GM11168 (cell line): ENCODE results near the gene BNIP5.

Source experiments
- in situ Hi-C: fragments of 300-500 bp; cut with MboI; formaldehyde crosslinking; loops from one replicate; pipeline ENCODE4 v1.12.0; 2022; ENCODE audit warnings: low sequenced_read_pairs; ENCODE audit not compliant: unreplicated experiment

Gene BNIP5

GRCh38 chr6:36302227-36302976 lies 34.3 kb downstream of the BNIP5 start:
- in situ Hi-C loops = loop anchor here (5.0 kb wide), 1 partner anchor 55 kb away; no protein-coding TSS in a partner anchor

GRCh38 chr6:36301781-36302180 lies 34.9 kb downstream of the BNIP5 start:
- in situ Hi-C loops = loop anchor here (5.0 kb wide), 1 partner anchor 56 kb away; no protein-coding TSS in a partner anchor

GRCh38 chr6:36301085-36301658 lies 35.5 kb downstream of the BNIP5 start:
- in situ Hi-C loops = loop anchor here (5.0 kb wide), 1 partner anchor 56 kb away; no protein-coding TSS in a partner anchor

- in situ Hi-C loops = no loop called here
These were observed 38.7 kb downstream of the BNIP5 start for GRCh38 chr6:36298027-36298426.

- in situ Hi-C loops = no loop called here
These were observed 39.2 kb downstream of the BNIP5 start for GRCh38 chr6:36297511-36297910.

- in situ Hi-C loops = no loop called here
These were observed 39.6 kb downstream of the BNIP5 start for GRCh38 chr6:36297051-36297450.

- in situ Hi-C loops = no loop called here
These were observed 40.4 kb downstream of the BNIP5 start for GRCh38 chr6:36296240-36296639.

- in situ Hi-C loops = no loop called here
These were observed 44.5 kb downstream of the BNIP5 start for GRCh38 chr6:36292170-36292569.

- in situ Hi-C loops = no loop called here
These were observed 45.7 kb downstream of the BNIP5 start for GRCh38 chr6:36290668-36291620.

GRCh38 chr6:36289281-36289878 lies 47.3 kb downstream of the BNIP5 start:
- in situ Hi-C loops = no loop called here

- in situ Hi-C loops = no loop called here
These were observed 49.8 kb downstream of the BNIP5 start for GRCh38 chr6:36286858-36287257.

GRCh38 chr6:36285797-36286196 lies 50.9 kb downstream of the BNIP5 start:
- in situ Hi-C loops = no loop called here

- in situ Hi-C loops = no loop called here
These were observed 51.5 kb downstream of the BNIP5 start for GRCh38 chr6:36285187-36285671.

GRCh38 chr6:36284359-36284758 lies 52.3 kb downstream of the BNIP5 start:
- in situ Hi-C loops = no loop called here

- in situ Hi-C loops = no loop called here
These were observed 53.1 kb downstream of the BNIP5 start for GRCh38 chr6:36283608-36284007.

- in situ Hi-C loops = no loop called here
These were observed 55.7 kb downstream of the BNIP5 start for GRCh38 chr6:36280983-36281382.

GRCh38 chr6:36280467-36280866 lies 56.2 kb downstream of the BNIP5 start:
- in situ Hi-C loops = no loop called here

GRCh38 chr6:36277946-36278470 lies 58.7 kb downstream of the BNIP5 start:
- in situ Hi-C loops = no loop called here

- in situ Hi-C loops = no loop called here
These were observed 59.8 kb downstream of the BNIP5 start for GRCh38 chr6:36276581-36277536.
